HTR-8/SVneo (cell line): ENCODE results near the gene UBE2I.
"Not testable (repeated sequence)": the region's sequence is repeated elsewhere in the genome, so short reads cannot be mapped to it uniquely, and the experiment has no call there.

ENCODE experiments used
- DNase-seq: peaks from one replicate; pipeline ENCODE4 v3.0.0; 2011; ENCODE audit warnings: low spot score, mixed read lengths; ENCODE audit not compliant: insufficient read length
- FAIRE-seq: peaks from 2 replicates; lab custom pipeline; 2011; peaks lifted over from hg19 to GRCh38; lab: Jason Lieb, UNC

Gene UBE2I

GRCh38 chr16:1291576-1291974, 17.9 kb upstream of the UBE2I start:
- FAIRE-seq (no peak), DNase-seq (no peak)

- DNase-seq, FAIRE-seq: not testable (repeated sequence)
These were observed 17.2 kb upstream of the UBE2I start for GRCh38 chr16:1292208-1292607.

GRCh38 chr16:1292808-1293207, 16.6 kb upstream of the UBE2I start:
- FAIRE-seq, DNase-seq: not testable (repeated sequence)

GRCh38 chr16:1293921-1294656, 15.3 kb upstream of the UBE2I start:
- DNase-seq, result no peak
- no peak for FAIRE-seq

GRCh38 chr16:1295465-1295864, 14.0 kb upstream of the UBE2I start:
- DNase-seq, result no peak
- no peak for FAIRE-seq

GRCh38 chr16:1296688-1297017, 12.8 kb upstream of the UBE2I start:
- not testable (repeated sequence) for DNase-seq, FAIRE-seq

GRCh38 chr16:1297018-1297696, 12.3 kb upstream of the UBE2I start:
- DNase-seq (no peak), FAIRE-seq (no peak)

- DNase-seq (no peak), FAIRE-seq (no peak)
These were observed 11.0 kb upstream of the UBE2I start for GRCh38 chr16:1298406-1298805.

GRCh38 chr16:1299012-1299867, 10.2 kb upstream of the UBE2I start:
- FAIRE-seq, result no peak
- DNase-seq, result no peak

GRCh38 chr16:1299868-1300203, 9.6 kb upstream of the UBE2I start:
- FAIRE-seq, result no peak
- no peak for DNase-seq

GRCh38 chr16:1300664-1301476, 8.6 kb upstream of the UBE2I start:
- FAIRE-seq, result no peak
- peak; percentile 44 for DNase-seq

- DNase-seq (no peak), FAIRE-seq (no peak)
These were observed 7.9 kb upstream of the UBE2I start for GRCh38 chr16:1301562-1301961.

GRCh38 chr16:1305823-1306222, 3.6 kb upstream of the UBE2I start:
- no peak for FAIRE-seq
- DNase-seq, result no peak

- DNase-seq, result no peak
- FAIRE-seq, result no peak
These were observed 3.1 kb upstream of the UBE2I start for GRCh38 chr16:1306334-1306733.

- DNase-seq, result no peak
- FAIRE-seq, result no peak
These were observed 1.1 kb upstream of the UBE2I start for GRCh38 chr16:1308036-1308976.

GRCh38 chr16:1309888-1310831, 724 bp downstream of the UBE2I start:
- DNase-seq (no peak), FAIRE-seq (no peak)

GRCh38 chr16:1310832-1311200, 1.4 kb downstream of the UBE2I start:
- no peak for FAIRE-seq

GRCh38 chr16:1311212-1311737, 1.8 kb downstream of the UBE2I start:
- DNase-seq (no peak), FAIRE-seq (no peak)

More at GRCh38 chr16:1310832-1311200, 1.4 kb downstream of the UBE2I start:
- DNase-seq, result no peak
